ENCODE data around the gene KCNIP1. TPM values are rescaled to one million over a fixed set of nuclear protein-coding genes. Genes with fewer than 3 reads are reported as not detected.

Gene KCNIP1
- polyA plus RNA-seq, 1 of the 3 experiments (the other 2 are of a cell fraction): 1.3 TPM

- POLR2A ChIA-PET: no interaction called here
- no peak overlapping the region for H3K9ac ChIP-seq
- no peak overlapping the region for H3K4me2 ChIP-seq
- no peaks in the 10 kb centered on the region for H3F3A ChIP-seq (replicated peaks; ENCODE audit: insufficient read depth)
- no peak overlapping the region for H2AFZ ChIP-seq (ENCODE audit: low read depth)
- 40% methylated on average over 2 of the region's 2 CpGs for WGBS (ENCODE audit: low lambda C conversion rate)
- no peaks in the 10 kb centered on the region for H3K36me3 ChIP-seq (replicated peaks in 1 of 2; ENCODE audit: control insufficient read depth in 1 of 2, insufficient read depth in 2 of 2, low read length in 1 of 2)
- peaks cover 0 to 8% of the 10 kb centered on the region in 2 experiments; a peak in 1 of 4 replicates for H3K4me1 ChIP-seq (ENCODE audit: control insufficient read depth in 1 of 2, insufficient read depth in 2 of 2, low read depth in 1 of 2, low read length in 1 of 2)
- no peaks in the 10 kb centered on the region for H3K9me3 ChIP-seq
- H3K9me2 ChIP-seq: no peaks in the 10 kb centered on the region
- TF ChIP-seq SIN3A (IDR thresholded peaks at IDR 0.05; ENCODE audit: borderline replicate concordance, low read depth, low read length) (no peak), REST (IDR thresholded peaks at IDR 0.05; ENCODE audit: low read depth, low read length) (no peak), TCF12 (IDR thresholded peaks at IDR 0.05) (no peak), EP300 (IDR thresholded peaks at IDR 0.05; ENCODE audit: borderline replicate concordance in 1 of 2, low read depth in 1 of 2, low read length in 1 of 2) (no peak), RAD21 (IDR thresholded peaks at IDR 0.05; ENCODE audit: low read length) (no peak), EZH2phosphoT487 (IDR thresholded peaks at IDR 0.05; ENCODE audit: borderline replicate concordance, low read depth) (no peak), RCOR1 (IDR thresholded peaks at IDR 0.05; ENCODE audit: low read length) (no peak), FOXM1 (IDR thresholded peaks at IDR 0.05; ENCODE audit: low read depth) (no peak), NRF1 (IDR thresholded peaks at IDR 0.05; ENCODE audit: low read depth, low read length) (no peak), ZBTB33 (IDR thresholded peaks at IDR 0.05; ENCODE audit: borderline replicate concordance, low read depth) (no peak), RFX5 (IDR thresholded peaks at IDR 0.05; ENCODE audit: low read length) (no peak), CHD2 (IDR thresholded peaks at IDR 0.05; ENCODE audit: low read length, partially characterized antibody) (no peak), YY1 (IDR thresholded peaks at IDR 0.05; ENCODE audit: low read depth) (no peak), IRF3 (IDR thresholded peaks at IDR 0.05; ENCODE audit: low read depth, low read length) (no peak)
- H3K27me3 ChIP-seq (ENCODE audit: insufficient read depth): no peaks in the 10 kb centered on the region
- no peak overlapping the region for H3K4me3 ChIP-seq (ENCODE audit: low read depth in 2 of 2, low read length in 1 of 2)
- no peaks in the 10 kb centered on the region for H4K20me1 ChIP-seq (ENCODE audit: insufficient read depth)
- no peak overlapping the region for H3K27ac ChIP-seq (ENCODE audit: low read depth in 2 of 2, low read length in 1 of 2)
- no peaks in the 10 kb centered on the region for H3K79me2 ChIP-seq (ENCODE audit: insufficient read depth)
- no peak for DNase-seq
- CTCF ChIA-PET: interaction anchor here (0.6 kb wide), 1 partner anchor 45 kb away, joined by 3 read pairs; no protein-coding TSS in a partner anchor
Measured at GRCh38 chr5:170587808-170588207, 84.0 kb downstream of the KCNIP1 start.

All from SK-N-SH (cell line).